PC-3 (cell line): ENCODE measurements around the gene GOLGA6C. TPM values are rescaled to one million over a fixed set of nuclear protein-coding genes. Genes with fewer than 3 reads are reported as not detected.

Experiments used
- ATAC-seq: fragments of 200-7000 bp; cut with Tn5 transposase; 2 replicates; pipeline ENCODE4 v1.9.1; 2020; ENCODE audit warnings: mild to moderate bottlenecking, moderate library complexity
- BruUV-seq: library from RNA; stranded (reverse); fragments of 400-500 nt; replicated peaks from 2 replicates; lab custom pipeline; 2021; lab: Mats Ljungman, UMichigan
- CTCF ChIA-PET: fragments of 300-600 bp; sonication (Branson Sonifier 250); formaldehyde crosslinking; loops from one replicate; lab custom pipeline; 2022; ENCODE audit warnings: antibody characterized with exemption; lab: Charles Lee
- POLR2A ChIA-PET: fragments of 300-600 bp; sonication (Branson Sonifier 250); formaldehyde crosslinking; loops from one replicate; lab custom pipeline; 2022; ENCODE audit warnings: antibody characterized with exemption; ENCODE audit not compliant: unreplicated experiment; lab: Charles Lee
- DNase-seq: peaks from one replicate; pipeline ENCODE4 v3.0.0-alpha.2; 2015
- H2AFZ ChIP-seq: fragments of 300-600 bp; sonication (generic); 2 replicates; pipeline ENCODE4 v1.6.0; 2016; ENCODE audit warnings: antibody characterized with exemption, low read length
- H3F3A ChIP-seq: fragments of 300-600 bp; sonication (generic); one replicate; pipeline ENCODE4 v1.6.0; 2017; ENCODE audit warnings: antibody characterized with exemption, low read length, control low read depth, mild to moderate bottlenecking; ENCODE audit not compliant: unreplicated experiment
- H3K27ac ChIP-seq: fragments of 300-600 bp; sonication (generic); 2 replicates; pipeline ENCODE4 v1.5.1; 2016; ENCODE audit warnings: mild to moderate bottlenecking, low read length
- H3K27me3 ChIP-seq: fragments of 300-600 bp; sonication (generic); 2 replicates; pipeline ENCODE4 v1.6.1; 2016; ENCODE audit warnings: low read length, mixed read lengths
- H3K36me3 ChIP-seq: fragments of 300-600 bp; sonication (generic); 2 replicates; pipeline ENCODE4 v1.6.1; 2016; ENCODE audit warnings: low read depth, mixed run types, low read length, mixed read lengths
- H3K4me1 ChIP-seq: fragments of 300-600 bp; sonication (generic); 2 replicates; pipeline ENCODE4 v1.5.1; 2016; ENCODE audit warnings: low read length; ENCODE audit not compliant: insufficient read depth
- H3K4me2 ChIP-seq: fragments of 300-600 bp; sonication (generic); 2 replicates; pipeline ENCODE4 v1.6.0; 2016; ENCODE audit warnings: low read length
- H3K4me3 ChIP-seq: fragments of 300-600 bp; sonication (generic); 2 replicates; pipeline ENCODE4 v1.5.1; 2016; ENCODE audit warnings: mild to moderate bottlenecking, low read length, mixed read lengths
- H3K79me2 ChIP-seq: fragments of 300-600 bp; sonication (generic); 2 replicates; pipeline ENCODE4 v1.6.1; 2017; ENCODE audit warnings: low read length, mixed read lengths
- H3K9ac ChIP-seq: fragments of 300-600 bp; sonication (generic); 2 replicates; pipeline ENCODE4 v1.6.0; 2016; ENCODE audit warnings: mild to moderate bottlenecking, low read length
- H3K9me2 ChIP-seq: fragments of 300-600 bp; sonication (generic); replicated peaks from 2 replicates; pipeline ENCODE4 v1.6.1; 2016; ENCODE audit warnings: mixed run types, low read length, mixed read lengths
- H3K9me3 ChIP-seq: fragments of 300-600 bp; sonication (generic); 2 replicates; pipeline ENCODE4 v1.6.1; 2016; ENCODE audit warnings: low read length, mixed read lengths
- H4K20me1 ChIP-seq: fragments of 300-600 bp; sonication (generic); 2 replicates; pipeline ENCODE4 v1.6.1; 2016; ENCODE audit warnings: low read length, mixed read lengths
- CTCF ChIP-seq: fragments of 300-600 bp; sonication (generic); conservative IDR thresholded peaks from 2 replicates; pipeline ENCODE4 v1.5.1; 2017; ENCODE audit warnings: antibody characterized with exemption, low read depth, mild to moderate bottlenecking, low read length
- EZH2 ChIP-seq: fragments of 300-600 bp; sonication (generic); IDR thresholded peaks from one replicate; pipeline ENCODE4 v1.6.1; 2017; ENCODE audit warnings: antibody characterized with exemption, mild to moderate bottlenecking, low read length; ENCODE audit not compliant: unreplicated experiment
- EZH2phosphoT487 ChIP-seq: fragments of 300-600 bp; sonication (generic); IDR thresholded peaks from 2 replicates; pipeline ENCODE4 v1.6.1; 2018; ENCODE audit warnings: mild to moderate bottlenecking, antibody characterized with exemption, low read length, borderline replicate concordance
- intact Hi-C: fragments of 100-400 bp; cut with micrococcal nuclease; formaldehyde crosslinking; loops from 2 replicates; pipeline ENCODE4 v1.9.0; 2023
- total RNA-seq: library from RNA; depleted of rRNA; stranded (reverse); fragments of >200 nt; gene quantifications from 2 replicates; pipeline ENCODE4 v1.2.3, GENCODE V29; 2014

GOLGA6C gene
- total RNA-seq, 1 experiment from 2014 or later: not detected

GRCh38 chr15:75227663-75228280 lies 30.4 kb upstream of the GOLGA6C start:
- no peak overlapping the region for H3K27ac ChIP-seq
- H2AFZ ChIP-seq: no peak overlapping the region
- TF ChIP-seq CTCF (no peak), EZH2phosphoT487 (no peak), EZH2 (no peak)
- DNase-seq: no peak
- ChIA-PET POLR2A (no interaction called here), CTCF (no interaction called here)
- no peaks in the 10 kb centered on the region for H3K79me2 ChIP-seq
- no peaks in the 10 kb centered on the region for H3F3A ChIP-seq
- intact Hi-C loops: no loop called here
- BruUV-seq: no TSS peak
- no peak overlapping the region for H3K4me3 ChIP-seq
- no peak overlapping the region for H3K4me2 ChIP-seq
- H3K4me1 ChIP-seq: no peaks in the 10 kb centered on the region
- no peaks in the 10 kb centered on the region for H3K36me3 ChIP-seq
- ATAC-seq: no peak
- no peaks in the 10 kb centered on the region for H3K9me3 ChIP-seq
- H3K9ac ChIP-seq: no peak overlapping the region
- H3K9me2 ChIP-seq: no peaks in the 10 kb centered on the region
- H3K27me3 ChIP-seq: no peaks in the 10 kb centered on the region
- H4K20me1 ChIP-seq: no peaks in the 10 kb centered on the region

DNA sequence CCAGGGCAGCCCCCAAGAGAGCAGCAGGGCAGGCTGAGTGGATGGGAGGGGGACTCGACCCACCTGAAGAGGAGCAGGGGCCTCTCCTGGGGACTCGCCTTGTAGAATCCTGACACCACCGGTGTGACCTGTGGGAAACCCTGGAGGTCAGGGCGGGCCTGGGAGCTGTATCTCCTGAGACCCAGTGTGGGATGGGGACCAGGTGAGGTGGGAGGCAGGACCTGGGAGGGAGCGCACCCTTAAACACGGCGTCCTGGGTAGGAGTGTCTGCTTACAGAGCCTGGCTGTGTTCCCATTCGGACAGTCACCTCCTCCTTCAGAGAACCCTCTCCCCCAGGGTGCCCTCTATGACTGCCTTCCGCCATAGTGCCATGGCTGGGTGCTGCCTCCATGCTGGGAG lies 29.3 kb upstream of the GOLGA6C start:
- Histone ChIP-seq H3K9me3 (no peaks in the 10 kb centered on the region), H3K27ac (no peak overlapping the region), H3K9me2 (no peaks in the 10 kb centered on the region), H4K20me1 (no peaks in the 10 kb centered on the region), H3K4me1 (no peaks in the 10 kb centered on the region), H3K9ac (no peak overlapping the region), H3K4me2 (no peak overlapping the region), H3K27me3 (no peaks in the 10 kb centered on the region), H3F3A (no peaks in the 10 kb centered on the region), H3K79me2 (no peaks in the 10 kb centered on the region), H3K4me3 (no peak overlapping the region), H2AFZ (no peak overlapping the region), H3K36me3 (no peaks in the 10 kb centered on the region)
- ChIA-PET CTCF (no interaction called here), POLR2A (no interaction called here)
- ATAC-seq: no peak
- intact Hi-C loops: no loop called here
- no TSS peak for BruUV-seq
- no peak for DNase-seq
- no peak for TF ChIP-seq EZH2phosphoT487
- TF ChIP-seq CTCF: no peak
- no peak for TF ChIP-seq EZH2

GRCh38 chr15:75229191-75230015 lies 28.7 kb upstream of the GOLGA6C start:
- POLR2A ChIA-PET: no interaction called here

More at GRCh38 chr15:75229191-75230015, 28.7 kb upstream of the GOLGA6C start:
- CTCF ChIA-PET: no interaction called here
- Histone ChIP-seq H3K4me1 (no peaks in the 10 kb centered on the region), H3K79me2 (no peaks in the 10 kb centered on the region), H3F3A (no peaks in the 10 kb centered on the region), H4K20me1 (no peaks in the 10 kb centered on the region), H3K9me2 (no peaks in the 10 kb centered on the region), H3K9ac (no peak overlapping the region), H2AFZ (no peak overlapping the region), H3K4me2 (no peak overlapping the region), H3K27ac (no peak overlapping the region), H3K9me3 (no peaks in the 10 kb centered on the region), H3K36me3 (no peaks in the 10 kb centered on the region), H3K27me3 (no peaks in the 10 kb centered on the region), H3K4me3 (no peak overlapping the region)
- BruUV-seq: no TSS peak
- TF ChIP-seq EZH2: no peak
- no peak for TF ChIP-seq CTCF
- no peak for TF ChIP-seq EZH2phosphoT487
- ATAC-seq (no peak), DNase-seq (no peak)
- intact Hi-C loops: no loop called here
